ENCODE data around the gene CDK10.

- no peak for TF ChIP-seq POLR2A (IDR thresholded peaks at IDR 0.05)
- TF ChIP-seq CTCF (IDR thresholded peaks at IDR 0.05) = no peak
- TF ChIP-seq POLR2AphosphoS5 (IDR thresholded peaks at IDR 0.05) = no peak
- TF ChIP-seq EP300 (IDR thresholded peaks at IDR 0.05) = no peak
Observed at GRCh38 chr16:89733322-89733721, 46.8 kb downstream of the CDK10 start.

Measured in suprapubic skin (tissue), 4 donors.